Natural killer cell treated with Interleukin-12 subunit alpha and Interleukin-12 subunit beta and Interleukin-15 and Interleukin-18, amount 100 ng/mL, for 72 hours (primary cell): Measurements from ENCODE around the gene SHISA6. TPM values are rescaled to one million over a fixed set of nuclear protein-coding genes. Genes with fewer than 3 reads are reported as not detected.

ENCODE experiments used
- ATAC-seq, 2 donors: fragments of 150-1000 bp; cut with Tn5 transposase in 1 of 2; sonication (Bioruptor Pico), chemical (Tn5 transposase) in 1 of 2; 2 replicates each; pipeline ENCODE4 v1.10.0; 2021
- DNase-seq: peaks from one replicate; pipeline ENCODE4 v3.0.0; 2022; ENCODE audit warnings: low spot score
- H3K27ac Mint-ChIP-seq, 2 donors: 1 replicate in 1 of 2; 2 replicates in 1 of 2; pipeline ENCODE4 v1.8.0; 2022; ENCODE audit warnings: mixed read lengths in 2 of 2, mild to moderate bottlenecking in 1 of 2, moderate library complexity in 1 of 2
- H3K27me3 Mint-ChIP-seq, 2 donors: 1 replicate in 1 of 2; 2 replicates in 1 of 2; pipeline ENCODE4 v1.8.0; 2022; ENCODE audit warnings: mixed read lengths in 2 of 2
- H3K36me3 Mint-ChIP-seq: one replicate; pipeline ENCODE4 v1.8.0; 2022; ENCODE audit warnings: mixed read lengths
- H3K4me1 Mint-ChIP-seq, 2 donors: 1 replicate in 1 of 2; 2 replicates in 1 of 2; pipeline ENCODE4 v1.8.0; 2022; ENCODE audit warnings: low read depth in 2 of 2, mixed read lengths in 2 of 2, mild to moderate bottlenecking in 1 of 2
- H3K4me3 Mint-ChIP-seq: one replicate; pipeline ENCODE4 v1.8.0; 2022; ENCODE audit warnings: mixed read lengths
- H3K9me3 Mint-ChIP-seq: 2 replicates; pipeline ENCODE4 v1.8.0; 2022; ENCODE audit warnings: mixed read lengths
- total RNA-seq, 2 donors: library from RNA; stranded (reverse); gene quantifications; one replicate each; pipeline ENCODE4 v1.2.3, GENCODE V29; 2022

The SHISA6 gene
- total RNA-seq, 2 donors from 2014 or later, result not detected

- Mint-ChIP-seq H3K4me1 (no peaks in the 10 kb centered on the region), H3K9me3 (peaks cover 9% of the 10 kb centered on the region), H3K36me3 (peaks cover 5% of the 10 kb centered on the region), H3K27me3 (no peaks in the 10 kb centered on the region), H3K4me3 (no peak overlapping the region), H3K27ac (no peak overlapping the region)
- DNase-seq (no peak), ATAC-seq (no peak)
These were observed 35.5 kb downstream of the SHISA6 start for GRCh38 chr17:11276486-11276885.

GRCh38 chr17:11278186-11278991, 37.4 kb downstream of the SHISA6 start:
- H3K4me3 Mint-ChIP-seq, result no peak overlapping the region
- ATAC-seq, result no peak

GRCh38 chr17:11278992-11279270, 37.9 kb downstream of the SHISA6 start:
- Mint-ChIP-seq H3K27ac (no peak overlapping the region), H3K27me3 (no peaks in the 10 kb centered on the region), H3K4me1 (no peaks in the 10 kb centered on the region), H3K4me3 (no peak overlapping the region), H3K9me3 (no peaks in the 10 kb centered on the region), H3K36me3 (no peaks in the 10 kb centered on the region)
- DNase-seq (no peak), ATAC-seq (no peak)

More at GRCh38 chr17:11278186-11278991, 37.4 kb downstream of the SHISA6 start:
- Mint-ChIP-seq H3K27me3 (no peaks in the 10 kb centered on the region), H3K27ac (no peak overlapping the region), H3K36me3 (no peaks in the 10 kb centered on the region), H3K4me1 (no peaks in the 10 kb centered on the region), H3K9me3 (no peaks in the 10 kb centered on the region)
- no peak for DNase-seq

- Mint-ChIP-seq H3K27me3 (no peaks in the 10 kb centered on the region), H3K4me1 (no peaks in the 10 kb centered on the region), H3K36me3 (no peaks in the 10 kb centered on the region), H3K27ac (no peak overlapping the region), H3K9me3 (no peaks in the 10 kb centered on the region), H3K4me3 (no peak overlapping the region)
- no peak for DNase-seq
- no peak for ATAC-seq
These were observed 38.8 kb downstream of the SHISA6 start for GRCh38 chr17:11279776-11280344.

- ATAC-seq (no peak), DNase-seq (no peak)
- Mint-ChIP-seq H3K9me3 (no peaks in the 10 kb centered on the region), H3K4me1 (no peaks in the 10 kb centered on the region), H3K27ac (no peak overlapping the region), H3K27me3 (no peaks in the 10 kb centered on the region), H3K4me3 (no peak overlapping the region), H3K36me3 (no peaks in the 10 kb centered on the region)
These were observed 41.6 kb downstream of the SHISA6 start for GRCh38 chr17:11282586-11282985.

- H3K9me3 Mint-ChIP-seq, result no peaks in the 10 kb centered on the region
- ATAC-seq, result no peak
- H3K36me3 Mint-ChIP-seq, result no peaks in the 10 kb centered on the region
- no peaks in the 10 kb centered on the region for H3K4me1 Mint-ChIP-seq
- DNase-seq, result no peak
- H3K27me3 Mint-ChIP-seq, result no peaks in the 10 kb centered on the region
- H3K4me3 Mint-ChIP-seq, result no peak overlapping the region
- no peak overlapping the region for H3K27ac Mint-ChIP-seq
These were observed 43.8 kb downstream of the SHISA6 start for GRCh38 chr17:11284811-11285210.

- no peaks in the 10 kb centered on the region for H3K27me3 Mint-ChIP-seq
- no peaks in the 10 kb centered on the region for H3K9me3 Mint-ChIP-seq
- no peaks in the 10 kb centered on the region for H3K36me3 Mint-ChIP-seq
- no peak overlapping the region for H3K4me3 Mint-ChIP-seq
- no peak for ATAC-seq
- DNase-seq, result no peak
- no peak overlapping the region for H3K27ac Mint-ChIP-seq
- H3K4me1 Mint-ChIP-seq, result no peaks in the 10 kb centered on the region
These were observed 44.9 kb downstream of the SHISA6 start for GRCh38 chr17:11285946-11286345.

- no peak for ATAC-seq
- no peak overlapping the region for H3K27ac Mint-ChIP-seq
- no peaks in the 10 kb centered on the region for H3K36me3 Mint-ChIP-seq
- no peaks in the 10 kb centered on the region for H3K4me1 Mint-ChIP-seq
- no peaks in the 10 kb centered on the region for H3K27me3 Mint-ChIP-seq
- DNase-seq, result no peak
- no peak overlapping the region for H3K4me3 Mint-ChIP-seq
- H3K9me3 Mint-ChIP-seq, result no peaks in the 10 kb centered on the region
These were observed 46.8 kb downstream of the SHISA6 start for GRCh38 chr17:11287791-11288190.

- no peaks in the 10 kb centered on the region for H3K27me3 Mint-ChIP-seq
- H3K36me3 Mint-ChIP-seq, result no peaks in the 10 kb centered on the region
- no peak overlapping the region for H3K27ac Mint-ChIP-seq
- no peak overlapping the region for H3K4me3 Mint-ChIP-seq
- no peaks in the 10 kb centered on the region for H3K9me3 Mint-ChIP-seq
- DNase-seq, result no peak
- H3K4me1 Mint-ChIP-seq, result no peaks in the 10 kb centered on the region
- no peak for ATAC-seq
These were observed 49.8 kb downstream of the SHISA6 start for GRCh38 chr17:11290814-11291213.

- Mint-ChIP-seq H3K36me3 (no peaks in the 10 kb centered on the region), H3K4me1 (no peaks in the 10 kb centered on the region), H3K9me3 (no peaks in the 10 kb centered on the region), H3K27me3 (no peaks in the 10 kb centered on the region), H3K4me3 (no peak overlapping the region), H3K27ac (no peak overlapping the region)
- ATAC-seq, result no peak
- DNase-seq, result no peak
These were observed 51.5 kb downstream of the SHISA6 start for GRCh38 chr17:11292491-11292890.

- no peaks in the 10 kb centered on the region for H3K9me3 Mint-ChIP-seq
- H3K4me3 Mint-ChIP-seq, result no peak overlapping the region
- no peaks in the 10 kb centered on the region for H3K36me3 Mint-ChIP-seq
- ATAC-seq (no peak), DNase-seq (no peak)
- H3K27me3 Mint-ChIP-seq, result no peaks in the 10 kb centered on the region
- no peaks in the 10 kb centered on the region for H3K4me1 Mint-ChIP-seq
- H3K27ac Mint-ChIP-seq, result no peak overlapping the region
These were observed 52.5 kb downstream of the SHISA6 start for GRCh38 chr17:11293480-11293879.

- ATAC-seq (no peak), DNase-seq (no peak)
- H3K4me1 Mint-ChIP-seq, result no peaks in the 10 kb centered on the region
- H3K9me3 Mint-ChIP-seq, result no peaks in the 10 kb centered on the region
- H3K36me3 Mint-ChIP-seq, result no peaks in the 10 kb centered on the region
- H3K27me3 Mint-ChIP-seq, result no peaks in the 10 kb centered on the region
- H3K27ac Mint-ChIP-seq, result no peak overlapping the region
- no peak overlapping the region for H3K4me3 Mint-ChIP-seq
These were observed 53.8 kb downstream of the SHISA6 start for GRCh38 chr17:11294826-11295225.

GRCh38 chr17:11296994-11297393, 56.0 kb downstream of the SHISA6 start:
- Mint-ChIP-seq H3K27me3 (no peaks in the 10 kb centered on the region), H3K4me3 (no peak overlapping the region), H3K36me3 (no peaks in the 10 kb centered on the region), H3K4me1 (no peaks in the 10 kb centered on the region), H3K9me3 (no peaks in the 10 kb centered on the region), H3K27ac (no peak overlapping the region)
- no peak for DNase-seq
- no peak for ATAC-seq

GRCh38 chr17:11298401-11298800, 57.4 kb downstream of the SHISA6 start:
- H3K36me3 Mint-ChIP-seq, result no peaks in the 10 kb centered on the region
- no peaks in the 10 kb centered on the region for H3K4me1 Mint-ChIP-seq
- H3K9me3 Mint-ChIP-seq, result no peaks in the 10 kb centered on the region
- H3K4me3 Mint-ChIP-seq, result no peak overlapping the region
- peak in 1 of 2 donors; percentile 50 for ATAC-seq
- no peak overlapping the region for H3K27ac Mint-ChIP-seq
- H3K27me3 Mint-ChIP-seq, result no peaks in the 10 kb centered on the region
- DNase-seq, result no peak

GRCh38 chr17:11300201-11300600, 59.2 kb downstream of the SHISA6 start:
- no peak overlapping the region for H3K4me3 Mint-ChIP-seq

More at GRCh38 chr17:11300201-11300600, 59.2 kb downstream of the SHISA6 start:
- Mint-ChIP-seq H3K4me1 (no peaks in the 10 kb centered on the region), H3K36me3 (no peaks in the 10 kb centered on the region), H3K9me3 (no peaks in the 10 kb centered on the region), H3K27me3 (no peaks in the 10 kb centered on the region), H3K27ac (no peak overlapping the region)
- no peak for ATAC-seq
- DNase-seq, result no peak
